GM18519 (cell line): ENCODE measurements around the gene NECTIN2.
A peak's percentile ranks its signal among the peaks of the same experiment; 100 is the strongest.
"Not testable (repeated sequence)": the region's sequence is repeated elsewhere in the genome, so short reads cannot be mapped to it uniquely, and the experiment has no call there.

Source experiments
- ATAC-seq: cut with Tn5 transposase; IDR thresholded peaks from one replicate; pipeline ENCODE4 v1.9.1; 2021; ENCODE audit warnings: mild to moderate bottlenecking, moderate library complexity; ENCODE audit not compliant: unreplicated experiment, low FRiP score

NECTIN2 gene

DNA sequence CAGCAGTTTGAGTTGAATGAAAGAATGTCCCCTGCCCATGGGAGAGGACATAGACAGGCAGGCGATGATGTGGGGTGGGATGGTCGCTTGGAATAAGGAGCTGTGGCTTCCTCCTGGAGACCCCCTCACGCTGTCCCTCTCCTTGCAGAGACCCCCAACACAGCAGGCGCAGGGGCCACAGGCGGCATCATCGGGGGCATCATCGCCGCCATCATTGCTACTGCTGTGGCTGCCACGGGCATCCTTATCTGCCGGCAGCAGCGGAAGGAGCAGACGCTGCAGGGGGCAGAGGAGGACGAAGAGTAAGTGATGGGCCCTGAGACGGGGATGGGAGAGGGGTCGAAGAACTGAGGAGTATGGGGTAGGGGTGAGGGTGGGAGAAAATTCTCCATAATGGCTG lies 36.0 kb downstream of the NECTIN2 start:
- ATAC-seq = no peak

- not testable (repeated sequence) for ATAC-seq
Observed at GRCh38 chr19:44882619-44883397, 36.7 kb downstream of the NECTIN2 start.

DNA sequence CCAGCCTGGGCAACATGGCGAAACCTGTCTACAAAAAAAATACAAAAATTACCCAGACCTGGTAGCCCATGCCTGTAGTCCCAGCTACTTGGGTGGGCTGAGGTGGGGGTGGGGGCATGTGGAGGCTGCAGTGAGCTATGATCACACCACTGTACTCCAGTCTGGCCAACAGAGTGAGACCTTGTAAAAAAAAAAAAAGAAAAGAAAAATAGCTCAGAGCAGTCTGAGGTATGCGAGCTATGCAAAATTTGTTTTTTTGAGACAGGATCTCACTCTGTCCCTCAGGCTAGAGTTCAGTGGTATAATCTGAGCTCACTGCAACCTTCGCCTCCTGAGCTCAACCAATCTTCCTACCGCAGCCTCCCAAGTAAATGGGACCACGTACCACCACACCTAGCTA lies 37.8 kb downstream of the NECTIN2 start:
- no peak for ATAC-seq

- ATAC-seq = no peak
Observed at GRCh38 chr19:44884566-44884965, 38.5 kb downstream of the NECTIN2 start.

DNA sequence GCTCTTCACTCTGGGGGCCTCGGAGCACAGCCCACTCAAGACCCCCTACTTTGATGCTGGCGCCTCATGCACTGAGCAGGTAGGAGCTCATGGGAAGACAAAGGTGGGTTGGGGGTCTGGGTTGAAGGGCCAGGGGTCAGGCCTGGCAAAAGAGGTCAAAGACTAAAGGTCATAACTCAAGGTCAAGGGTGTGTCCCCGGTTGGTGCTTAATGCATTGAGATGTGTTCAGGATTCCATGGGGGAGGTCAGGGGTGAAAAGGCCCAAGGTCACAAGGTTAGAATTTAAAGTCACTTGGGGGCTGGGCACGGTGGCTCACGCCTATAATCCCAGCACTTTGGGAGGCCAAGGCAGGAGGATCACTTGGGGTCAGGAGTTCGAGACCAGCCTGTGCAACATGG lies 40.0 kb downstream of the NECTIN2 start:
- no peak for ATAC-seq

DNA sequence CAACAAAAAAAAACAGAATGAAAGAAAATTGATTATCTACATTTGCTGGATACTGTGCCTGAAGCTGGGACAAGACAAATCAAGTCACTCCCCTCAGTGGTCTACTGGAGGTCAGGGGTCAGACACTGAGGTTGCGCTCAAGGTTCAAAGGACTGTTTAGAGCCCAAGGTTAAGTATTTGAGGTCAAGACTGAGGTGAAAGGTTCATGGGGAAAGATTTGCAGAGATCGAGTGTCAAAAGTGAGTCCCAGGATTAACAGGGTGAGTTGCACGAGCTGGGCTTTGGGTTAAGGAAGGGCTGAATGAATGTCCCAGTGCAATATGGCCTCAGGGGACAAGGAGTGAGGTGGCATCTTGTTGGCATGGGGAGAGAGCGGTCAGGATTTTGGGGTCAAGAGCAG lies 41.6 kb downstream of the NECTIN2 start:
- no peak for ATAC-seq

- not testable (repeated sequence) for ATAC-seq
Observed at GRCh38 chr19:44888335-44888734, 42.2 kb downstream of the NECTIN2 start.

GRCh38 chr19:44889830-44890365 lies 43.8 kb downstream of the NECTIN2 start:
- no peak for ATAC-seq

GRCh38 chr19:44890366-44891015 lies 44.4 kb downstream of the NECTIN2 start:
- ATAC-seq = peak; percentile 72

GRCh38 chr19:44891016-44891882 lies 45.2 kb downstream of the NECTIN2 start, which contains the start of gene TOMM40:
TSS of gene TOMM40 (plus strand) at chr19:44891254. CDS start at chr19:44891416, 162 bp downstream.
- no peak for ATAC-seq

- ATAC-seq = no peak
Observed at GRCh38 chr19:44892932-44893331, 46.8 kb downstream of the NECTIN2 start.

DNA sequence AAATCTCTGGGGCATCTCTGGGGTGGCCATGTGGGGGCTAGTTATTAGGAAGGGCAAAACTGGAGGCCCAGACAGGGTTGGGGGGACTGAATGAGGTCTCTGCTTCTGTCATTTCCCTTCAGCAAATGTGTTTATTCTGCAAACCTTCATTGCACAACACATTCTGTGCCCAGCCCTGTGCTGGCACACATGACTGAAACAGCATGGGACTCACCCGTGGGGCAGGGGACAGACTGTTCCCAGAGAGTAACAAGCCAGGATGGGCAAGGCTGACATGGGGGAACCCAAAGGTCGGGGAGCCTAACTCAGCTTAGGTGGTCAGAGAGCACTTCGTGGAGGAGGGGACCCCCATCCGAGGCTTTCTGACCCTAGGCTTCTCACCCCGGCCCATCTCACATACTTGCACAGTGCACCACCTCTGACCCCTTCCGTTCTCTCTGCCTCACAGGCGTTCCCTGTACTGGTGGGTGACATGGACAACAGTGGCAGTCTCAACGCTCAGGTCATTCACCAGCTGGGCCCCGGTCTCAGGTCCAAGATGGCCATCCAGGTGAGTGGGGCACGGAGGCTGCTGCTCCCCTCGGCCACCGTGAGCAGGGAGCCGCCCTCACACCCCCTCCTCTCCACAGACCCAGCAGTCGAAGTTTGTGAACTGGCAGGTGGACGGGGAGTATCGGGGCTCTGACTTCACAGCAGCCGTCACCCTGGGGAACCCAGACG lies 47.4 kb downstream of the NECTIN2 start:
- no peak for ATAC-seq

DNA sequence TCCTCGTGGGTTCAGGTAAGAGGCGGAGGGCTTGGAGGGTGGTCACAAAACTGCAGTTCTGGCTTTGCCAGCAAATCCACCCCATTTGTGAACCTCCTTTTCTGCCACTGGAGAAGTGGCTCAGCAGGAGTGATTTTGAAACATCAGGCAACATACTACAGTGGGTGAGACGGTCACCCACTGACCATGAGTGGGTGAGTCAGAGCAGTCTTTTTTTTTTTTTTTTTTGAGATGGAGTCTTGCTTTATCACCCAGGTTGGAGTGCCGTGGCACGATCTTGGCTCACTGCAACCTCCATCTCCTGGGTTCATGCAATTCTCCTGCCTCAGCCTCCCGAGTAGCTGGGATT lies 47.9 kb downstream of the NECTIN2 start:
- ATAC-seq = no peak

DNA sequence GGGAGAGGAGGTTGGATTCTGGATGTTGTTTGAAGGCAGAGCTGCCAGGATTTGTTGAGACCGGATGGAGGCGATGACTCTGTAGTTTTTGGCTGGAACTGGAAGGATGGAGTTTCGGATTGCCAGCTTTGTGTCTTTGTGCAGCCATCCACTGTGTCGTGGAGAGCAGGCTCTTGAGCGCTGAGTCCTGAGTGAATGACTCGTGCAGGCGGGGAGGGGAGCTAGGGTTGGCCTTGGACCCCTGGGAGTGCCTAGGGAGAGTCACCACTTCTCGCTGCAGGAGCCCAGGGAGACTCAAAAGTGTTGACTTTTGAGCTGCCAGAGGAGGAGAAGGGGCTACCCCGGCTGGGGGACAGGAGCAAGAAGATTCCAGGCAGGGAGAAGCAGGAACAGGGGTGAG lies 48.8 kb downstream of the NECTIN2 start:
- ATAC-seq = no peak

GRCh38 chr19:44897835-44898234 lies 51.7 kb downstream of the NECTIN2 start:
- no peak for ATAC-seq

DNA sequence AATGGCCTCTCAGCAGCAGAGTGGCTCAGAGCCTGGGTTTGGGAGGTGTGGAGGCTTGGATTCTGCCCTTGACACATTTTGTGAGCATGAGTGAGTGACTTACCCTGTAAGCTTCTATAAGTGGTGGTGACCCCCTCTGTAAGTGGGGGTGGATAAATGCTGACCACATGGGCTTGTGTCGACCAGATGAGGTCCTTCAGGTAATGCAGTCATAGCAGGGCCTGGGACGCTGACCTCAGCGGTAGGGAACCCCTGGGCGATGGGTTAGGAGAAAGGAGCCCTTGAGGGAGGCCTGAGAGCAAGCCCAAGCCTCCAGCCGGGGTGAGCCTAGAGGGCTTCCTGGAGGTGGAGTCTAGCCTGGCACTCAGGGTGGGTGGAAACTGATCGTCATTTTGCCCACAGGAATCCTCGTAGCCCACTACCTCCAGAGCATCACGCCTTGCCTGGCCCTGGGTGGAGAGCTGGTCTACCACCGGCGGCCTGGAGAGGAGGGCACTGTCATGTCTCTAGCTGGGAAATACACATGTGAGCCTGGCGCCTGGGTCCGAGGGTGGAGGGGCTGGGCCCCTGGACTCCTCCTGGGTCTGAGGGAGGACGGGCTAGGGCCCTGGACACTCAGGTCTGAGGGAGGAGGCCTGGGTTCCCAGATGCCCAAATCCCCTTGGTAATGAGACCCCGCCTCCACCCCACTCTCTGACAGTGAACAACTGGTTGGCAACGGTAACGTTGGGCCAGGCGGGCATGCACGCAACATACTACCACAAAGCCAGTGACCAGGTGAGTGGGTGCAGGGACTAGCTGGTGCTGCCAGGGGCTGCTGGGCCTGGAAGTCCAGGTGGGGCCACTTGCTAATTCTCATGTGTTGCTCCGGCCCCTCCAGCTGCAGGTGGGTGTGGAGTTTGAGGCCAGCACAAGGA lies 54.5 kb downstream of the NECTIN2 start:
- ATAC-seq = no peak

DNA sequence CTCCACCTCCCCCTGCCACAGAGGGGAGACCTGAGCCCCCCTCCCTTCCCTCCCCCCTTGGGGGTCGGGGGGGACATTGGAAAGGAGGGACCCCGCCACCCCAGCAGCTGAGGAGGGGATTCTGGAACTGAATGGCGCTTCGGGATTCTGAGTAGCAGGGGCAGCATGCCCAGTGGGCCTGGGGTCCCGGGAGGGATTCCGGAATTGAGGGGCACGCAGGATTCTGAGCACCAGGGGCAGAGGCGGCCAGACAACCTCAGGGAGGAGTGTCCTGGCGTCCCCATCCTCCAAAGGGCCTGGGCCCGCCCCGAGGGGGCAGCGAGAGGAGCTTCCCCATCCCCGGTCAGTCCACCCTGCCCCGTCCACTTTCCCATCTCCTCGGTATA lies 57.1 kb downstream of the NECTIN2 start:
- no peak for ATAC-seq

GRCh38 chr19:44903602-44904425 lies 57.7 kb downstream of the NECTIN2 start:
- ATAC-seq = no peak
